Muscle of arm (tissue), 12 donors: Measurements from ENCODE around the gene GRIK3. TPM values are rescaled to one million over a fixed set of nuclear protein-coding genes. Genes with fewer than 3 reads are reported as not detected.
A peak's percentile ranks its signal among the peaks of the same experiment; 100 is the strongest.

Source experiments
- DNase-seq: peaks from one replicate; pipeline ENCODE4 v3.0.0-alpha.2; 2013
- polyA plus RNA-seq, 12 donors: library from polyadenylated mRNA; unstranded; fragments of 120-200 nt; gene quantifications; one replicate each; pipeline ENCODE4 v1.2.1, GENCODE V29; 2013; ENCODE audit not compliant: insufficient read length in 12 of 12

GRIK3 gene
- polyA plus RNA-seq, 12 donors, result 0.41 to 2.5 (median 0.88) TPM; not detected in 1

DNA sequence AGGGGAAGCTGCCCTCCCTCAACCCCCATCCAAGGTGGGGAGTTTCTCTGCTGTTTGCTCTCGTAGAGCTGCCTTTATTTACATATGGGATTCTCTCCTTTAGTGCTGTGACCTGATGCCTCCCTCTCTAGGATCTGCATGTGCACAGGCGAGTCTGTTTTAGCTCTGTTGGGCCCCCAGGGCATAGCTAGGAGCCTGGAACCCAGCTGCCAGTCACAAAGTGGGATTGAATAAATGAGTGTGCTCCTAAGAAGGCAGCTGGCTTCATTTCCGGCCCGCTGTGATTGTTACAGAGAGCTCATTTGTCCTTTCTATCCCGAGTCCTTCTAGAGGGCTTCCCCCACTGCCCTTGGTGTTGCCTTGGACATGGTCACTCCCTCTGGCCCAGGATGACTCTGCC, 176.6 kb downstream of the GRIK3 start:
- DNase-seq, result no peak

DNA sequence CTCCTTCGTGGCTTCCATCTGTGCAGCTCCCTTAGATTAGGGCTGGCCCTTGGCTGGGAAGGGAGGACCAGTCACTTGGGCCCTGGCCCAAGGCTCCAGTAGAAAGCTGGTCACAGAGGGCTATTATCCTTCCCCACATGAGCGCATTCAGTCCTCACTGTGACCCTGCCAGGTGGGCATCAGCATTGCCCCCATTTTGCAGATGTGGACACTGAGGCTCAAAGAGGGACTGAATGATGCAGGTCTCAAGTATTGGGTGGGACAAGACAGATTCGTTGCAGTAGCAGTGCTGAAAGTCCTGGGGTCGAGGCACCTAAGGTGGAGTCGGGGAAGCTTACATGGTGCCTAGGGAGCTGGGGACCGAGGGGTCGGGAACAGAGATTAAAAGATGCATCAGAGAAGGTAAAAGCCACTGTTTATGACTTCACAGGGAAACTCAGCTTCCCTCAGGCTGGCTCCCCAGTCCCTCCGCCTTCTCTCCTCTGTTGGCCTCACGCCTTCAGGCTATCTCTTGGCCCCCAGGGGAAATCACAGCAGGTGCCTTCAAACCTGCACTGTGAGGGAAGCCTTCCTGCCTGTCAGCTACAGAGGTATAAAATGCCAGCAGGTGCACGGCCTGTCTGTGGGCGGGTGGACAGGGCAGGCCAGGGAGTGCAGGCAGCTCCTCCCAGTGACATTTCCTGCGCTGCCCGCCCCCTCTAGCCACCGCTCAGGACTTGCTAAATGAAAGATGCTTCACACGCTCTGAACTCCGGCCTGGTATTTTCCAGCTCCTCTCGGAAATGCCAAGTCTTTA, 178.4 kb downstream of the GRIK3 start:
- DNase-seq, result no peak

DNA sequence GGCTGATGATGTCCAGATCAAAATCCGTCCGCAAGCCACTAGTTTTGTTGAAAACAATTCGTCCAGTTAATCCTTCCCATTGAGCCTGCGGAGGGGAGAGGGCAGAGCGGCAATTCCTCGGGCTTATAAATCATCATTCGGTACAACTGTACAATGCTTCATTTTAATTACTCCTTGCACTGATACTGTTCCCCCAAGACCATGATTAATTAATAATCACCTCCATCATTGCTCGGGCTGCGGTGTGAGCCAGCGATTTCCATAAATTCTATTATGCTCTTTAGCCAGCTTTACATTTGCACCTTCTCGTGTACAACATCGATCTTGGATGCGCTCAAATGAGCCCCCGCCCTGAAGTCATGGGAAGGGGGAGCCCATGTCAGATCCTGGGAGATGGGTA, 180.7 kb downstream of the GRIK3 start:
- DNase-seq, result no peak

DNA sequence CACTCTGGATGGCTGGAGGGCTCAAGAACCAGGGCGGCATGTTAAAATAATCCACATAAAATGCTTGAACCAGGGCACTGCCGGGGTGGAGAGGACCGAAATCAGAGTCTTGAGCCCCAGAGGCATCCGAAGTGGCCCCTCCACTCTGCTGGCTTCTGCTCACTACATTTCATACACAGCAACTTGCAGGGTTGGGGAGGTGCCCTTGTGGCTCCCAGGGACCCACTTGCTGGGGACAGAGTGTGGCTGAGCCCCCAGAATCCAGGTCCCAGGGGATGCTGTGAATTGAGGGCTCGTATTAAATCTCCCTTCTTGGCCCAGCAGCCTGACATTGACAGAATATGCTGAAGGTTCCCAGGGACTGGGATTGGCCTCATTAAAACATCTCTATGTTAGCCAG, 181.7 kb downstream of the GRIK3 start:
- DNase-seq, result no peak

DNA sequence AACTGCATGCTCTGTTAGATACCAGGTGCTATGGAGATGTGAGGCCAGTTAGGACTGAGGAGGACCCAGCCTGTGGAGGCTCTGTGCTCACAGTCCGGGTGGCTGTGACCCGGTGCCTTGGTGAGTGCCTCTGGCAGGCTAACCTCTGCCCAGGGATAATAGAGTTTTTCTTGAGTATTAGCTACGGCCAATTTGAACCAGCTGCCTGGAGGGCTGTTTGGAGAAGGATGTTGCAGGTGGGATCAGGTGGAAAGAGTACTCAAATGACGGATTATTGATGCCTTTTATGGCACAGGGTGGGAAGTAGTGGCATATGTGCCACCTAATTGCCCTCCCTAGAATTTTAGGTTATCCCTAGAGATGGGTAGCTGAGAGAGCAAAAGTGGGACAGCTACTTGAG, 182.7 kb downstream of the GRIK3 start:
- no peak for DNase-seq

DNA sequence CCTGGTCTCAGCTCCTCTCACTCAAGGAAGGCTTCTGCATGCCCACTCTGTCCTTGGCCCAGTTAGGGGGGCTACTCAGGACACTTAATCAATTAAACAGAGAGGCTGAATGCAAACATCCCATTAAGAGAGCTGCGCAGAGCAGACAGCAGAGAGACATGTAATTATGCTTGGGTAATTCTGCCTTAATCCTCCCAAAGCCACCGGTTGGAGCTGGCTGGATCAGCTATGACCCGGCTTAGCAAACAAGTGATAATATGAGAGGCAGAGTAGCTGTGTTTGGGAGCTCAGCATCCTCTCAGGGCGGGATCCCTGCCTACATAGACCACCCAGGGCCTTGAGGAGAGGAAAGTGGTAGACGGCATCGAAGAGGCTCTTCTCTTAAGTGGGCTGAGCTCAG, 183.2 kb downstream of the GRIK3 start:
- no peak for DNase-seq

DNA sequence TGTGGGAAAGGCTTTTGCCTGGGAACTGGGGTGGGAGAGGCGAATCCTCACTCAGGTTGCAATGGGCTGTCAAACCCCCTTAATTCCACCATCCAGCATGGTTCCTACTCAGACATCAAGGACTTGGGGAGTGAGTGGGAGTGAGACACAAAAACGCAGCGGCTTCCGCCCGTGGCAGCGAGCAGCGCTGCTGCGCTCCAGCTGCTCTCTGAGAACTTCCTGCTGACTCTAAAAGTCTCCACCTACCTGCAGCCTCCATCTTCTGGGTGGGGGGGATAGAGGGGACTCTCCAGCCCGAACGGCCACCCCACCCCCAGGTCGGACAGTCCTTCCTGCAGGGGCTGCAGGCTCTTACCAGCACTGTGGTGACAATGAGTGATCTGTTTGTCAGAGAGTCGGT, 184.4 kb downstream of the GRIK3 start:
- DNase-seq, result no peak

DNA sequence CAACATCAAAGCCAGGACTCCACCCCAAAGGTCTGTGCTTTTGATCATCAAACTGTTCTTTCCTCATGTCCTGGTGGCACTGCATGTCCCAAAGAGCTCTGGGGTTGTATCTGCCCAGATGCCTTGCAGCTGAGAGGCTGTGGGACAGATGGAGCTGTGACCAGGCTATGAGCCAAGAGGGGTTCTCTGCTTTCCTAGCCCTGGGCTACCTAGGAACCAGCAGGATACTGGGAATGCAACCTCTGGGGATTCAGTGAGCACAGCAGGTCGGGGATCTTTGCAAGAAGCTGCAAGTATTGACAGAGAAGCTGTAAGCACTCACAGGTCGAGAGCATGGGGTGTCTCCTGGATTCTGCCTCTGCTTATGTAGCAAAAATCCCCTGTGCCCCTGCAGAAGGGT, 186.6 kb downstream of the GRIK3 start:
- no peak for DNase-seq

DNA sequence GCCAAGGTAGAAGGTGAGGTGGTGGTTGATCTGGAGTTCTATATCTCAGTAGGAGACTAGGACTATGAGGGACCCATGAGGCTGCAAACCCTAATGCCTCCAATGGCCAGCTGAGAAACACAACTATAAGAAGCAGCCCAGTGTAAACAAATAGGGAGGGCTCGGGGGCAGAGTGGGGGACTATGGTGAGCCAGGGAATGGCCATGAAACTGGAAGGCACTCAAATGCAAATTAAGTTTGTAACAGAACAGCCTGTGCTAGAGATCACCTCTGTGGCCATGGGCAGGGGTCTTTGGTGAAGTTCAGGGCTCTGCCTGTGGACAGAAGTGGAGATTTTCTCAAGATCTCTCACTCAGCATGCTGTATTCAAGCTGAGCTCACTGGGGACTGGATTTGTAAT, 187.1 kb downstream of the GRIK3 start:
- no peak for DNase-seq

DNA sequence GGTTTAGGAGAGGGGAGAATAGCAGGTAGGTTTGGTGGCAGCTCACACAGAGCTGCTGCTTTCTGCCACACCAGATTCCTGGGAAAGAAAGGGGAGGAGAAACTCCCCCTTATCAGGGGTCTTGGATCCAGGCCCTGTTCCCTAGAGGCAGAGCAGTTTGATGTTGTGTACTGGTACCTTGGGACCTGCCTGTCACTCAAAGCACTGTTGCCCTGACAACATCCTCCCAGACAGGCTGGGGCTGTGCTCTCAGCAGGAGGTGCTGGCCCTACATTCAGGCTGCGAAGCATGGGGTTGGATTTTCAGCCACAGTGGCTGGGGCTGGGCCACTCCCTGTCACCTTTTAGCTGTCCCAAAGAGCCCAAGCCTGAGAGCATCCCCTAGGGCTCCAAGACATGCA, 188.0 kb downstream of the GRIK3 start:
- DNase-seq, result no peak

DNA sequence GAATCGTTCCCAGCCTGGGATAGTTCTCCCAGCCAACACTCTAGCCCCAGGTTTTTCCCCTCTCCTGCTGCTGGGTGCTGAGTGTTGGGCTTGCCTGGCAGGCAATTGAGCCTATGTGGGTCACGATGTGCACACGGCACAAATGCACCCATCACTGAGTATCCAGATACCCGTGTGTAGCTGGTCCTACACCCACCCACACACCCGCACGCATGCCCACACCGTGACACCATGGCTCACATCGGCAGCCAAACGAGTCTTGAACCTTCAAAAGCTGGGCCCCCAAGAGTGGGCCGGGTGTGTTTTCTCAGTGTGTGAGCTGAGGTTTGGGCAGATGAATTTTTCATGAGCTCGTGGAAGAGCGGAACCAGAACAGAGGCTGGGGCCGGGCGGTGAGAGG, 188.5 kb downstream of the GRIK3 start:
- DNase-seq, result no peak

DNA sequence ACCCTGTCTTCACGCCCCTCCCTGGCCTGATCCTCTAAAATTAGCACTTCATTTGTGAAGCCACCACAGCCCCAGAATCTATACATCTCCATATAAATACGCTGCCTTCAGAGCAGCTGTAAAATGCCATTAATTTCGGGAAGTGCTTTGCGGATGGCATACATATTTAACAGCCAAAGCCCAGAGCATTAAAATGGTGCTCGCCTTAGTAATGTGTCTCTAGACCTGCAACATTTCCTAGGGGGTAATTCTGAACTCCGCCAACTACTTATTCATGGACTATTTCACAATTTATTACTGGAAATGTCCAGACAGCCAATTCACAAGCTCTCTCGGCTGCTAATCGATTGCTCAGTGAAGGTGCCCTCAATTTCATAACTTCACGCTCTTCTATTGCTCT, 189.4 kb downstream of the GRIK3 start:
- DNase-seq, result no peak

DNA sequence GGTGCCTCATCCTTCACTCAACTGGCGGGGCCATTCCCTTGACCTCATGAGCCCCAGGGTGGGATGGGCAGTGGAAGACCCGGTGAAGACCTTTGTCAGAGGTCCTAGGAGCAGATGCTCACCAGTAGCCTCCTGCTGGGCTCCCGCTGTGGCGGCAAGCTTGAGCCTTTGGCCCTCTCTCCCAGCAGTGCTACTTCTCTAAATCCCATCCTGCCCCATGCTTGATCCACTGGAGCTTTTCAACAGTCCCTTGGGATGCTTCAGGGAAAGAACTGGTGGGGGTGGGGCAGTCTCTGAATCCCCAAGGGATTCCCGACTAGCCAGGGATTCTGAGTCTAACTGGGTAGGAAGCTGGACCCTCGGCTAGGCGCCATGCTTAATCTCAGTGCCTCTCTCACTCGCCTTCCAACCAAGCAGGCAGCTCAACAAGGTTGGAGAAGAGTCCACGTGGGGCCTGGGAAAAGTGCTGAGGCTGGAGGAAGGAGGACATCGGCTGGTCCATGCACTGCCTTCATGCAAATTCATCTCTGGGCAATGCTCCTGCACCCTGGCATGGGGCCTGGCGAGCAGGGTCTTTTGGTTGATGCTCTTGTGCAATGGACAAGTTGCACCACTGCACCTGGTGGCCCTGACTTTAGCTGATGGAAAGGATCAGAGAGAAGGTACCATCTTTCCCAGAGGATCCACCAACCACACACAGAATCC, 190.3 kb downstream of the GRIK3 start:
- no peak for DNase-seq

DNA sequence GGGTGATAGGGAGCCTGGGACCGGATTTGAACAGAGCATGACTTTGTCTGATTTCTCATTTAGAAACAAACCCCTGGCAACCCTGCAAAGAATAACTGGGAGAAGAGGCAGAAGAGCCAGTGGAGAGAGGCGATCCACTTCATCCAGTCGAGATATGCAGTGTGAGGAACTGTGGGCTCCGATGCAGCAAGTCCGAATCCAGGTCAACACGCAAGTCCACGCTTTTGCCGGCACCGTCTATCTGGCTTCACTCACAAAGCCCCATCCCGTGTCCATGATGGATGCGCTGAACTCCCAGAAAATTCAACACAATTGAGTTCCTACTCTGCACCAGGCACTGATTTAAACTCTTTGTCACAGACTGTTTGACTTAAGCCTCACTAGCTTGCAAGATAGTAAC, 191.3 kb downstream of the GRIK3 start:
- DNase-seq, result no peak

DNA sequence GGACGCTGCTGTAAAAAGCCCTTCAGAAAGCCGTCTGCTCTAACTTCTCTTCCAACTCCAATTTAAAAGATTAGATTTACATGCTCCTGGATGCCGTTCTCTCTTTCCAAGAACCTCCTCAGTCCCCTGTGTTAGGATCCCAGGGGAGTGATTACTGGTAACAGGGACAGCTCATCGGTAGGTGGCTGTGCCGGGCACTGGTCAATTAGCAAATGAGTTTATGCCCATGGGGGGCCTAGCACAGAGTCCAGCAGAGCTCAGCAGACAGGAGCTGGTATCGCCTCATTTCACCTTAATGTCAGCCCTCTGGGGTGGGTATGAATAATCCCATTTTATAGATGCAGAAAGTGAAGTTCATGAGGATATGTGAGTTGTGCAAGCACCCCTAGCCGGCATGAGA, 191.9 kb downstream of the GRIK3 start:
- DNase-seq, result no peak

DNA sequence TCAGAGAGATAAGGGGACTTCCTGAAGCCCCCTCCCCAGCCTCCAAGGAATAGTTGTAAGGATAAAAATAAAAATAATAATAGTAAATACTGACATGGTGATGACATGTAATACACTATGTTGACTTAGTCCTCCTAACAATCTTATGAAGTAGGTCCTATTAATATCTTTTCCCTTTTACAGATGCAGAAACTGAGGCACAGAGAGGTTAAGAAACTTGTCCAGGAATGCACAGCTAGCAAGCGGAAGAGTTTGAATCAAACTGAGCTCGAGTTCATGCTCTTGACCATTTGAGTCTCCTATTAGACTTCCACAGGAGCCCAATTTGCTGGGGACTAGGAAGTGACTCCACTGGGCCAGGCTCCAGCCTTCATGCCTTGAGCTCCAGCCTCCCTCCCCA, 194.8 kb downstream of the GRIK3 start:
- no peak for DNase-seq

DNA sequence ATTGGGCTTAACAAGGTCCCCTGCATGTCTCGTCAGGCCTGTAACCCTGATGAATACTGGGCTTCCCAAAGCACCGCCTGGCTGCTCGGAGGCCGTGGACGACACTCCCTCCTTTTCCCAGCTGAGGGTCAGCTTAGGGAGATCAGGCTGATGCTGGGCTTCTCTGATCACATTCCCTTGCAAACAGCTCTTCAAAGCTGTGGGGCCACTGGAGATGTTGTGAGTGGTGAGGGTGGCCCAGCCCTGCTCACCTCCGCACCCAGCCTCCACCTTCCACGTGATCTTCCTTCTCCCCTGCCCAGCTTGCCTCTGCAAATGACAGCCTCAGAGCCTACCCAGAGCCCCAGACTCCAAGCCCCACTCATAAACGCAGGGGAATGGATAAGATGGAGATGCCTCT, 195.4 kb downstream of the GRIK3 start:
- no peak for DNase-seq

DNA sequence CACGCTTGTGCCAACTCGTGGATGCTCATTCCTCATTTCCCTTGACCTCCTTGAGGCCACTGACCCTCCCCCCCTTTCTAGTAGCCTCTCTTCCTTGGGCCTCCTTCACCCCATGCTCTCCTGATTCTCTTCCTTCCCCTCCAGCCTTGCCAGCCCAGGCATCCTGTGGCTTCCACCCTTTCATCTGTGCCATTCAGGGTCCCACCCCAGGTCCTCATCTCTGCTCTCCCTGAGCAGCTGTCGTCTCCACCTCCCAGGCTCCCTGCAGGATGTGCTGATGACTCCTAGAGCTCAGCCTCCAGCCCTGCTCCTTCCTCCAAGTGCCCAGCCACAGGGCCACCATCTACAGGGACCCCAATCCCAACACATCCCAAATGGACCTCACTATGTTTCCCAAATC, 197.4 kb downstream of the GRIK3 start:
- DNase-seq, result no peak

DNA sequence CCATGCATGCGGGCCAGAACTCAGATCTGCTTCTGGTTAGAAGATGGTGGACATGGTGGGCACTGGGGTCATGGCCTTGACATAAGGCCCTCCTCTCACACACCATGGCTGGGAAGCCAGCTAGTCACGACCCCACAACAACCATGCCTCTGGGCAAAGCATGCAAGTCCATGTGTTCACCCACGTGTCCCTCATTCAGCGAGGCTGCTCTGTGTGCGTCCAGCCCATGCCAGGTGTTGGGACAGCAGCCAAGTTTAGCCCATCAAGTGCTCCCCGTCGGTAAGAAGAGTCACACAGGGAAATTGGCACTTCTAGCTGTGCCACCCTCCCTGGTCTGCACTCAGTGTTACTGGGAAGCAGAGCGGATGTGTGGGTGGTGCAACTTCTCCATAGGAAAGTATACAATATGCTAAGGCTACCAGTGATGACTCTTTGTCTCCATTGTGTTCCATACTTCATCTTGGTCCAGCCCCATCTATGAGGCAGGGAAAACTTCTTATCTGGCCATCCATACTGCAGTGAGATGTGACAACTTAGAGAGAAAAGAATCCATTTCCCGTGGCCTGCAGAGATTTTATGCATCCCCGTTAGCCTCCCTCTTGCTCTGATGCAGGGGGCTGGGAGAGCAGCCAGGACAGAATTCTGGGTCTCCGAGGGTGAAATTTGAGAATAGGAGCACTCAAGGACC, 198.0 kb downstream of the GRIK3 start:
- DNase-seq, result peak; percentile 10

DNA sequence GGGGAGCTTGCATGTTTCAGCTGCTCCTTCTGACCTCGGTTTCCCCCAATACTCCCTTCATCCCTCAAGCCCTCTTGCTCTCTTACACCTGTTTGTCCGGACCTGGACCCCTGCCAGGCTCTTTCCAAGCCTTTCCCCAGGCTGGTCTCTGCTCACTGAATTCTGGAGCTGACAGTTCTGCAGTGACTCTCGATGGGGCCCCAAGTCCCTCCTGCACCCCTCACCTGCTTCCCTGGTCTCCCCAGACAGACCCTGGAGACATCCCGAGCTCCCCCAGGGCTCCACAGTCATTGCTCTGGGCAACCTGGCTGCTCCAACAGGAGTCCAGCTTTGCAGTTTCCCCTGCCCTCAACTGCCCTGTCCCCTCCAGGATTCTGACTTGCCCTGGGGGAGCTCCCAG, 198.6 kb downstream of the GRIK3 start:
- no peak for DNase-seq

DNA sequence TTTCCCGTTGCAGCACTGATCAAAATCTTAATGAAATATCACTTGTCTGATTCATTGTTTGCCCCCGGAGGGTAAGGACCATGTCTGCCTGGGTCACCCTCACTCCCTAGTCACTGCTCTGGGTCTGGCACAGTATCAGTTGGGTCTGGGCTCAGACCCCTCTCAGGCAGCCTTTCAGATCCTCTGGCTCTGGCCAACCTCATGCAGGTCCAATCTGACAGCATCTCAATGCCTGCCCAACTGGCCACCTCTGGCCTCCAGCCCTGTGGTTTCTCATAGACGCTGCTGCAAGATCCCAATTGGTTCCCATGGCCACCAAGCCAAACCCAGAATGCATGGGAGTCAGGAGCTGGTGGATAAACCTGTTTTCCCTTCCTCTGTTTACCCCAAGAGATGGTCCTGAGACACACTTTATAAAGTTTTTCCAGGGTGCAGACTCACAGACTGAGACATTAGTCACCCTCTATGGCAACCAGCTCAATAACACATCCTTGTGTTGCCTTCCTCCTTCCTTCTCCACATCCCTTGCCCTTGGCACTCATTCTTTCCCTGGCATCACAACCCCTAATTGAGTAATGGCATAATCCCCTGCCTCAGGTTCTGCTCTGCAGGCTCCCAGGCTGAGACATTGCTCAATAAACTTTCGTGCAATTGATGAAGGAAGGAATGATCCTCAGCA, 199.2 kb downstream of the GRIK3 start:
- DNase-seq, result no peak

DNA sequence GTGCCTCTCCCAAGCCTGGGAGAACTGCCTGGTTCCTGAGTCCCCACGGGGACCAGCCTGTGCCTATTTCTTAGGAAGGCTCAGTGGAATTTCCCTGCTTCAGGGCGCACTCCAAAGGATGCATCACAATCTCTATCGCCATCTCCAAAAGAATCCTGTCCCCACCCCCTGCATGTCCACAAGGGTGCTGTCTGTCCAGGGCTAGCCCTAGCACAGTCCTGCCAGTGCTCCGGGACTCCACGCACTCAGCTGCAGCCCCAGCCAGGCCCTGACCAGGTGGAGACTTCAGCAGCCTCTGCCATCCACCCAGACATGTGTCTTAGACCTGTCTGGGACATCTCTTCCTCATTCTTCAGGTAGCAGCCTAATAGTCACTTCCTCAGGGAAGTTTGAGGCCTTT, 199.7 kb downstream of the GRIK3 start:
- no peak for DNase-seq
